ENCODE results near the gene TACR1. TPM values are rescaled to one million over a fixed set of nuclear protein-coding genes. Genes with fewer than 3 reads are reported as not detected.

The TACR1 gene
- total RNA-seq, 4 donors from 2014 or later: 2.0 to 7.7 (median 5.0) TPM

DNA sequence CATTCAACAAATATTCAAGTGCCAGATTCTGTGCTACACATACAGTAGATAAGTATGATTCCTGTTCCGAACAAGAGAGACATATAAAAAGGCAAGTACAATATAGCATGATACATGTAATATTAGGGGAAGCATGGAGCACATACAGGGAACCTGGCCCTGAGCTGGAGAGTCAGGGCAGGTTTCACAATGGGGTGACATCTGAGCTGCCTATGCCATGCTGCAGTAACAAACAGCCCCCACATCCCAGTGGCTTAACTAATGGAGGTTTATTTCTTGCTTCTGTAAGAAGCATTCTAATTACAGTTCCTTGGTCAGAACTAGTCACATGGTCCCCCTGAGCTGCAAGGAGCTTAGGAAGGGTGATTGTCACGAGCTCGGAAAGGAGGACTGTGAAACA is 27.3 kb upstream of the TACR1 start:
- no peak for TF ChIP-seq CTCF (IDR thresholded peaks at IDR 0.05; ENCODE audit: low read depth)

DNA sequence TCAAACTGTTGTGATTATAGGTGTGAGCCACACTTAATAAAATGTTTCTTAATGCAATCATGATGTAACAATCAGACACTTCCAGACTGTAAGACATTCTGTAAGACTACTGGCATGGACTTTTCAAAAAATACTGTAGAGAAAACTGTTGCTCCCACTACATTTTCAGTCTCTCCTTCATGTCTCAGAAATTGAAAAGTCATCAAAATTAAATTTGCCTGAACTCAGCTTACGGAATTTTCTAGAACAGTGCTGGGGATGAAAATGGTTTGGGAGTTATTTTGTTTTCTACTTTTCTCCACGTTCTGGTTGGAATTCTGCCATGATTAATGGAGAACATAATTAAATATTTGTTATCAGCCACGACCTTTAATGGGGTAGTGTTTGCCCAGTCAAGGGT is 26.8 kb upstream of the TACR1 start:
- TF ChIP-seq CTCF (IDR thresholded peaks at IDR 0.05; ENCODE audit: low read depth): no peak

GRCh38 chr2:75224636-75225094 is 25.3 kb upstream of the TACR1 start:
- no peak for TF ChIP-seq CTCF (IDR thresholded peaks at IDR 0.05; ENCODE audit: low read depth)

DNA sequence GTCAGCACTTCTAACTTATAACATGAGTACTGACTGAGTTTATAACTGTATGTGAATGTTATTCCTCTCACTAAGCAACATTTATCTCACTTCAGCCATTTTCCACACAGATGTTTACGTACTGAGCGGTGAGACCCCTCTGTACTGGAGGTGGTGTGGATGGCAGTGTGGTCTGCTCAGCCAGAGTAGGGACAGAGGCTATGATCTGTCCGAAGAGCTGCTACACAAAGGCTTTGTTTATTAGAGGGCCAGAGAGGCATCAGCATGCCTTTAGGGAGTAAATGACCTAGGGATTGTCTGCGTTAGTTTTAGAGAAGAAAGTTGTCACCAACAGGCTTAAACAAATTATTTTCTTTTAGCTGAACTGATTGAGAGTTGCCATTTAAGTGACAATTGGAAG is 23.2 kb upstream of the TACR1 start:
- TF ChIP-seq CTCF (IDR thresholded peaks at IDR 0.05; ENCODE audit: low read depth): no peak

DNA sequence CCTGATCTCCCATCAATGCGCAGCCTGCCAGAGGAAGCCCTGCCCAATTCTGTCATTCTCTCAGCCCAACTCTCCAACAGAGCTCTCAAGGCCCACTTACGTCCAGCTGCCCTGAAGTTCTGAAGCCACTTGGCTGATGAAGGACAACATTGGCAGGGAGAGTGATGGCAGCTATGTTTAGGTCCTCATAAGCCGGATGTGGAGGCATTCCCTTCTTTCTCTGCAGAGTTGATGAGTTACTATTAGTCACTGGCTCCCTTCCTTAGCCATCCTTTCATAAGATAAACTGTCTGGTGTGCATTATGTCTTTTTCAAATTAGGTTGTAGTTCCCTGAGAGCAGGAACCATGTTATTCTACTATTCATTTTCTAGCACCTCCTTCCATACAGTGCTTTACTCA is 22.5 kb upstream of the TACR1 start:
- no peak for TF ChIP-seq CTCF (IDR thresholded peaks at IDR 0.05; ENCODE audit: low read depth)

- TF ChIP-seq CTCF (IDR thresholded peaks at IDR 0.05; ENCODE audit: low read depth): no peak
These were observed 12.0 kb upstream of the TACR1 start for GRCh38 chr2:75211266-75211770.

GRCh38 chr2:75210409-75210808 is 11.1 kb upstream of the TACR1 start:
- no peak for TF ChIP-seq CTCF (IDR thresholded peaks at IDR 0.05; ENCODE audit: low read depth)

Data from subcutaneous adipose tissue (tissue), 4 donors.